Testis (tissue), 2 donors: ENCODE measurements around the gene APCDD1.

Experiments used
- POLR2A ChIP-seq: fragments of 450-650 bp; IDR thresholded peaks from one replicate; pipeline ENCODE4 v1.6.1; 2017; ENCODE audit warnings: antibody characterized with exemption, mild to moderate bottlenecking, moderate library complexity
- TF ChIP-seq, protein P1 (sequence below), 3 experiments: fragments of 450-650 bp in 2 of 3; fragments of 200-600 bp in 1 of 3; sonication (generic) in 1 of 3; IDR thresholded peaks; one replicate each; pipeline ENCODE4 v1.5.1; 2016 to 2019; ENCODE audit warnings: antibody characterized with exemption in 3 of 3, mild to moderate bottlenecking in 2 of 3, moderate library complexity in 1 of 3

DNA sequence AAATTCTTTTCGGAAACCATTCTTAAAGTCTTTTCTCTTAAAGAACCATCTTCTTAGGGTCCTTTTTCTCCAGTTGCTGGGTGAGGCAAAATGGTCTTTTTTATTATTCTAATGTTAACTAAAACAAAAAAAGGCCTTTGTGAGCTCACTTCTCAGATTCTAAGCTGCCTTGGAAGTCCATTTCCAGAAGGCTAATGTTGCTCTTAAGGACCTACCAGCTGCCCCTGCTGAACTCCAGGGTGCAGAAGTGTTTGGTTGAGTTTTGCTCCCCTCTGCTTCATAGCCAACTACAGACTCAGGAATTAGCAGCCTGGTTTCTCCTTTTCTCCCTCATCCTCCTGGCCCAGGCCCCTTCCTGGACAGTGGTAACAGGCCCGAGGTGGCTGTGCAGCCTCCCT lies 23.4 kb downstream of the APCDD1 start:
- TF ChIP-seq, protein P1, sequence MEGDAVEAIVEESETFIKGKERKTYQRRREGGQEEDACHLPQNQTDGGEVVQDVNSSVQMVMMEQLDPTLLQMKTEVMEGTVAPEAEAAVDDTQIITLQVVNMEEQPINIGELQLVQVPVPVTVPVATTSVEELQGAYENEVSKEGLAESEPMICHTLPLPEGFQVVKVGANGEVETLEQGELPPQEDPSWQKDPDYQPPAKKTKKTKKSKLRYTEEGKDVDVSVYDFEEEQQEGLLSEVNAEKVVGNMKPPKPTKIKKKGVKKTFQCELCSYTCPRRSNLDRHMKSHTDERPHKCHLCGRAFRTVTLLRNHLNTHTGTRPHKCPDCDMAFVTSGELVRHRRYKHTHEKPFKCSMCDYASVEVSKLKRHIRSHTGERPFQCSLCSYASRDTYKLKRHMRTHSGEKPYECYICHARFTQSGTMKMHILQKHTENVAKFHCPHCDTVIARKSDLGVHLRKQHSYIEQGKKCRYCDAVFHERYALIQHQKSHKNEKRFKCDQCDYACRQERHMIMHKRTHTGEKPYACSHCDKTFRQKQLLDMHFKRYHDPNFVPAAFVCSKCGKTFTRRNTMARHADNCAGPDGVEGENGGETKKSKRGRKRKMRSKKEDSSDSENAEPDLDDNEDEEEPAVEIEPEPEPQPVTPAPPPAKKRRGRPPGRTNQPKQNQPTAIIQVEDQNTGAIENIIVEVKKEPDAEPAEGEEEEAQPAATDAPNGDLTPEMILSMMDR (IDR thresholded peaks at IDR 0.05), result no peak
- TF ChIP-seq POLR2A, result no peak
